ENCODE results near the gene MPPE1.

The MPPE1 gene

DNA sequence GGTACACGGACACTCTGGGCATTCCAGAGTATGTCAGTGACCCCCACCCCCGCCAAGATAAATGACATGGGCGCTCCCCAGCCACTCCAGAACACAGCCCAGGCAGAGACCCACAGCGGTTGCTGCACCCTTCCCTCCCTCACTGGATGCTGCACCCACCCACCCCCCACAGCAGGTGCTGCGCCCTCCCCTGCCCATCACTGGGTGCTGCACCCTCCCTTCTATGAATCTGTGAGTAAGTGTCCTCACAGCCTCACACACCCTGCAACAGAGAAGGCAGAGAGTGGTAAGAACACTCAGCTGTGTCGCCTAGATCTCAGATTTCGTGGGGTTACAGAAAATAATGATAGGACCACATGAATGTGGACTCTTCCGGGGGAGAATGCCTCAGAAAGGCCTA is 33.4 kb downstream of the MPPE1 start:
- no peak overlapping the region for H3K4me3 ChIP-seq (ENCODE audit: low read depth, low read length)
- TF ChIP-seq, protein P1, sequence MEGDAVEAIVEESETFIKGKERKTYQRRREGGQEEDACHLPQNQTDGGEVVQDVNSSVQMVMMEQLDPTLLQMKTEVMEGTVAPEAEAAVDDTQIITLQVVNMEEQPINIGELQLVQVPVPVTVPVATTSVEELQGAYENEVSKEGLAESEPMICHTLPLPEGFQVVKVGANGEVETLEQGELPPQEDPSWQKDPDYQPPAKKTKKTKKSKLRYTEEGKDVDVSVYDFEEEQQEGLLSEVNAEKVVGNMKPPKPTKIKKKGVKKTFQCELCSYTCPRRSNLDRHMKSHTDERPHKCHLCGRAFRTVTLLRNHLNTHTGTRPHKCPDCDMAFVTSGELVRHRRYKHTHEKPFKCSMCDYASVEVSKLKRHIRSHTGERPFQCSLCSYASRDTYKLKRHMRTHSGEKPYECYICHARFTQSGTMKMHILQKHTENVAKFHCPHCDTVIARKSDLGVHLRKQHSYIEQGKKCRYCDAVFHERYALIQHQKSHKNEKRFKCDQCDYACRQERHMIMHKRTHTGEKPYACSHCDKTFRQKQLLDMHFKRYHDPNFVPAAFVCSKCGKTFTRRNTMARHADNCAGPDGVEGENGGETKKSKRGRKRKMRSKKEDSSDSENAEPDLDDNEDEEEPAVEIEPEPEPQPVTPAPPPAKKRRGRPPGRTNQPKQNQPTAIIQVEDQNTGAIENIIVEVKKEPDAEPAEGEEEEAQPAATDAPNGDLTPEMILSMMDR (IDR thresholded peaks at IDR 0.05; ENCODE audit: low read depth, low read length, missing control alignments) = no peak
- no peak for DNase-seq (ENCODE audit: low read depth)
- in situ Hi-C loops (cut with HindIII; ENCODE audit: low sequenced_read_pairs) = no loop called here

DNA sequence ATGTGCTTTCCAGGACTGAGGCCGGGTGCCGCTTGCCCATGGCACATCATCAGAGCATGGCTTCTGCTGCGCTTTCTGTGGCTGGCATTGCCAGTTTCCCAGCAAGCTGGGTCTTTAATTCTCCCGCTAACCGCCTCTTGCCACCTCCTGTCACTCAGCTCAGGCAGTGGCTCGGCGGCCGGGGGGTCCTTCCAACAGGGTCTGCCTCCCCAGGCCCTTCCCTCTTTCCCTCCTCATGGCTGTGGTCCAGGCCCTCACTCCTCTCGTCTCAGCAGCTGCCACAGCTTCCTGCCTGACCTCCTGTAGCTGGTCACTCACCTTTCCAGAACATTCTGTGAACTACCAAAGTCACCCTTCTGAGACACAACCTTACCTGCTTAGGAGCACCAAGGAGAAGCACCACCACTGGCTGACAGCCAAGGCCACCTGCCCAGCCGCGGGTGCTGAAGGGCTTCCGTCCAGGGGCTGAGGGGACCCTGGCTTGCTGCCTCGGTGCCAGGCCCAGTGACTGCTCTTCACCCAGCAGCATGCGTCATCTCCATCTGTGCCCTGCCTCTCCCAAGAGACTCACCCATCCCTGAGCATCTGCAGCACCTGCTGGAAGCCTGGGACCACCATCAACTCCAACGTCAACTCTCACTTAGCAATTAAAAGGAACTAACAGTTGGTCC is 34.3 kb downstream of the MPPE1 start:
- no peak overlapping the region for H3K4me3 ChIP-seq (ENCODE audit: low read depth, low read length)
- TF ChIP-seq, protein P1 (IDR thresholded peaks at IDR 0.05; ENCODE audit: low read depth, low read length, missing control alignments) = no peak
- in situ Hi-C loops (cut with HindIII; ENCODE audit: low sequenced_read_pairs) = no loop called here
- DNase-seq (ENCODE audit: low read depth) = no peak

DNA sequence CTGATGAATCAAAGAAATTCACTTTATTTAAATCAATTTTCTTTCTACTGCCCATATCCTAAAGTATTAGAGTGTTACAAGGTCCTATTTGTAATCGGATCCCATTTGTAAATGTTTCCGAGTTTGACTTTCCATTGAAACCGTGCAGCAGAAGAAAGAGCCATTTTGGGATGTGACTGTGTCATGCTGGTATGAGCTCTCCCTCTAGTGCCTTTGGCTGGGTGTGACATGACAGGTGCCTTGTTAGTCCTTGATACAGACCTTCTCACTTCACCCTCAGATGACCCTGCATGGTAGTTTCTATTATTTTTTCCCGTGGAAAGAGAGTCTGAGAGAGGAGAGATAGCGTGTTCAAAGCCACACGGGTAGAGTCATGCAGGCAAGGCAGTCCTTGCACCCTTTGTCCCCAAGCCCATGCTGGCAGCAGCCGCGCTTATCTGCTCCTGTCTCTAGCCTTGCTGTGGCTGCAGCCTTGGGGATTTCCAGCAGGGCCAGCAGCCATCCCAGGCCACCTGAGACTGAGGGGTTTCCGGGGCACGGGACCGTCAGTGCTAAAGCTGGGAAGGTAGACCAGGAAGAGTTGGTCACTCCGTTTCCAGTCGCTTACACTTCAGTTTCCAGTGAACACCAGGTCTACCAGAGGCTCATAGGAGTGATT is 35.5 kb downstream of the MPPE1 start:
- in situ Hi-C loops (cut with HindIII; ENCODE audit: low sequenced_read_pairs) = no loop called here
- H3K4me3 ChIP-seq (ENCODE audit: low read depth, low read length) = no peak overlapping the region
- TF ChIP-seq, protein P1 (IDR thresholded peaks at IDR 0.05; ENCODE audit: low read depth, low read length, missing control alignments) = peak; percentile 49
- no peak for DNase-seq (ENCODE audit: low read depth)

DNA sequence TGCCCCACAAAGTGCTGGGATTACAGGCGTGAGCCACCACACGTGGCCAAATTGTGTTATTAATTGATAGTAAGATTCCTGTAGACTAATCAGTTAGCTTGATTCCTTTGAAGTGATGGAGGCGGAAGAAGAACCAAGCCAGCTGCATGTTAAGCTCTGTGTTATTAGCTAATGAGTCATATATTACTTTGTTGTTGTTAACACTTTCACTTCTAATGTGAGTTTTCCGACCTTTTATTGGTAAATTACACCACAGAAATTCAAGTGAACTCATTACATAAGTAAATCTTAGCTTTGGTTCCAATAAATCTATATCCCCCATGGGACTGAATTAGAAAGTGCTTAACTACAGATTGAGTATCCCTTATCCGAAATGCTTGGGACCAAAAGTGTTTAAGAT is 36.6 kb downstream of the MPPE1 start:
- no peak overlapping the region for H3K4me3 ChIP-seq (ENCODE audit: low read depth, low read length)
- in situ Hi-C loops (cut with HindIII; ENCODE audit: low sequenced_read_pairs) = no loop called here
- TF ChIP-seq, protein P1 (IDR thresholded peaks at IDR 0.05; ENCODE audit: low read depth, low read length, missing control alignments) = no peak
- DNase-seq (ENCODE audit: low read depth) = no peak

DNA sequence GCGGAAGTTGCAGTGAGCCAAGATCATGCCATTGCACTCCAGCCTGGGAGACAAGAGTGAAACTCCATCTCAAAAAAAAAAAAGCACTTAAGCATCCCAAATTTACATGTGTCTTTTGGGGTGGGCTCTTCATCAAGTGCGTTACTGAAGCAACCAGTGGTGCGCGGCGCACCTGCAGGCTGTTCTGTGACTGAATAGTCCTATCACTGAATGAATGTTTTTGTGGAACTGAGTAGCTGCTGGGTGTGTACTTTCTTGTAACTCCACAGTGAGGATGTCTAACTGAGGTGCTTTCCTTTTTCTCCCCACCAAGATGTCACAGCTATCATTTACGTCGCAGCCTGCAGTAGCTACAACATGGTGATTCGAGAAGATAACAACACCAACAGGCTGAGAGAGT is 39.9 kb downstream of the MPPE1 start:
- H3K4me3 ChIP-seq (ENCODE audit: low read depth, low read length) = no peak overlapping the region
- TF ChIP-seq, protein P1 (IDR thresholded peaks at IDR 0.05; ENCODE audit: low read depth, low read length, missing control alignments) = no peak
- DNase-seq (ENCODE audit: low read depth) = no peak
- in situ Hi-C loops (cut with HindIII; ENCODE audit: low sequenced_read_pairs) = no loop called here

DNA sequence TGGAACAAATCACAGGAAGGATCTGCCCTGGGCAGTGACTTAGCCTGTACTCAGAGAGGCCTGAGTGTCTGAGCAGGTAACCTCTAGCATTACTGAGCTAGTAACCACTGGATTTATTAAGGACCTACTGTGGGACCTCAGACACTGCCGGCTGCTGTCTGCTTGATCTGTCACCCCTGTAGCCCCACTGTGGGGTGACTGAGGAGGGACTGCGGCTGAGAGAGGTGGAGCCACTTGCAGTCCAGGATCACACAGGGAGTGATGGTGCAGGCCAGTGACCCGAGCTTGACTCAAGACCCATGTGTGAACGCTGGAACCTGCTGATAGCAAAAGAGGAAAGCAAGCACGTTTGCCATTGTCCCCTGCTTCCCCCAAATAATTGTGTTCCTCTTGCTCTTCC is 41.4 kb downstream of the MPPE1 start:
- in situ Hi-C loops (cut with HindIII; ENCODE audit: low sequenced_read_pairs) = no loop called here
- H3K4me3 ChIP-seq (ENCODE audit: low read depth, low read length) = no peak overlapping the region
- TF ChIP-seq, protein P1 (IDR thresholded peaks at IDR 0.05; ENCODE audit: low read depth, low read length, missing control alignments) = no peak
- DNase-seq (ENCODE audit: low read depth) = no peak

Measured in astrocyte of the cerebellum (primary cell).